AG08396 (cell line): ENCODE data around the gene HNRNPK.

Source experiments
- DNase-seq: peaks from one replicate; pipeline ENCODE4 v3.0.0; 2012; ENCODE audit warnings: low spot score, mixed read lengths

The HNRNPK gene

DNA sequence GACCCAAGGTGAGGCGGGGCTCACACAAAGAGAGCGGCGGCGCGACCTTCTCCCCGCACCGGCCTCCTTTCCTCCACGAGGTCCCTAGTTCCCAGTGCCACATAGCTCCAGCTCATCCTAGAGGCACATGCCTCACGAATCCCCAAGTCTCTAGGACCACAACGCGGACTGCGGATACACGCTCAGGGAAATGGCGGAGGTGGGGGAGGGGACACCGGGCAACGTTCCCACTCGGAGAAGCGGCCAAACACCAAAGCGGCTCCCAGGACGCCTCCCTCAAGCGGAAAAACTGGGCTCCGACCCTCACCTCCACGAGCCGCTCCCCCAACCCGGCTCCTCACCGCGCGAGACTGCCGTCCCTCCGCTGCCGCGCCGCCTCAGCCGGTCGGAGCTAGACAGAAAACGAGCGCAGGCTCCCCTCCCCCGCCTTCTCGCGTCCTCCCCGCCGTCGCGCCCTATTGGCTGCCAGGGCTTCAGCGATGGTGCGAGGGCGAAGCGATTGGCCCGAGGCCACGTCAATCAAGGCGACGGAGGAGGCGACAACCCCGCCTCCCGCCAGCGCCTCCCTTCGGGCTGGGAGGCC lies at the start of gene HNRNPK:
TSS of gene HNRNPK (minus strand) at position 404 of the 583 bp plus-strand sequence. CDS start 1,963 bp downstream, outside the sequence.
- DNase-seq, result peak; percentile 99

DNA sequence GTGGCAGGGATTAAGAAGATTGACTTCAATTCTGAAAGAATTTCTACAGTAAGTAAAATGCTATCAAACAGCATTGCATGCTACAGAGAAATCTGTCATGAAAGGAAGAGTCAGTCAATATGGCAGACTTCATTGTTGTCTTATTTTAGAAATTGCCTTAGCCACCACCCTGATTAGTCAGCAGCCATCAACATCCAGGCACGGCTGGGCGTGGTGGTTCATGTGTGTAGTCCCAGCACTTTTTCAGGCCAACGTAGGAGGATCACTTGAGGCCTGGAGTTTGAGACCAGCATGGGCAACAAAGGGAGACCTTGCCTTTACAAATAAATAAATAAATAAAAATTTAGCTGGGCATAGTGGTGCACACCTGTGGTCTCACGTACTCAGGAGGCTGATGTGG lies 47.2 kb upstream of the HNRNPK start:
- no peak for DNase-seq

DNA sequence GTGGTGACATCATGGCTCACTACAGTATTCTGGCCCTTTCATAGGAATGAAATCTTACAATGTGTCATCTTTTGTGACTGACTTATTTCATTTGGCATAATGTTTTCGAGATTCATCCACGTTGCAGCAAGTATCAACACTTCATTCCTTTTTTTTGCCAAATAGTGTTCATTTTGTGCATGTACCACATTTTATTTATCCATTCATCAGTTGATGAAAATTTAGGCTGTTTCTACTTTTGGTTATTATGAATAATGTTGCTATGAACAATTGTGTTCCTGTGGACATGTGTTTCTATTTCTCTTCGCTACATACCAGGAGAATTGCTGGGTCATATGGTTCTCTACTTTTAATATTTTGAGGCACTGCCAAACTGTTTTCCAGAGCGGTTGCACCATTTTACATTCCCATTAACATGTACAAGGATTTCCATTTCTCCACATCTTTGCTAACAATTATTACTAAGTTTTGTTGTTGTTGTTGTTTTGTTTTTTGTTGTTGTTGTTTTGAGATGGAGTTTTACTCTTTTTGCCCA lies 44.1 kb upstream of the HNRNPK start:
- DNase-seq, result no peak

DNA sequence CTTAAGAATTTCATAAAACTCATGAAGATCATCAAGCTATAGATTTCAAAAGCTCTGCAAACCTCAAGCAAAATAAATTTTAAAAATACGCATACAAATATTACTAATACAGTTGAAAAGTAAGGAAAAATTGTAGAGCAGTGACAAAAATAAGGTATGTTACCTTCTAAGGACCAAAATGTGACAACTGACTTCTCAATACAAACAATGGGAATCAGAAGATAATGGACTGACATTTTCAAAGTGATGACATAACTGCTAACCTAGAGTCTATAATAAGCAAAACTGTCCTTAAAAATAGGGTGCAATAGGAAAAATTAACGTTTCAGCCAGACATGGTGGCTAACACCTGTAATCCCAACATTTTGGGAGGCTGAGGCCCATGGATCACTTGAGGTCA lies 27.6 kb upstream of the HNRNPK start:
- DNase-seq, result no peak

DNA sequence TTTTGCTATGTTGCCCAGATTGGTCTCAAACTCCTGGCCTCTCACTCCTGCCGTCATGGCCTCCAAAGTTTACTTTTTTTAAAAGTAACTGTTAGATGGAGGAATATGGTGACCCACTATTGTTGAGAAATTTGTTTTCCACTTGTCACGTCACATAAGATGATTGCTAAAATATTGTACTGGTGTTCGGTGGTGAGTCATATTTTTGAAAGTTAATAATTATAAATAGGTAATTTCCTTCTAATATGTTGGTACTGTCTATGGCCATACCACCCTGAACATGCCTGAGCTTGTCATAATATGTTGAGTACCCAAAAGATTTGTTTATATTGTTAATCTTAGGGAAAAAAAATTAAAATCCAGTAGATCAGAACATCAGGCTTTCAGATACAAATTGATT lies 23.2 kb upstream of the HNRNPK start:
- DNase-seq, result no peak

DNA sequence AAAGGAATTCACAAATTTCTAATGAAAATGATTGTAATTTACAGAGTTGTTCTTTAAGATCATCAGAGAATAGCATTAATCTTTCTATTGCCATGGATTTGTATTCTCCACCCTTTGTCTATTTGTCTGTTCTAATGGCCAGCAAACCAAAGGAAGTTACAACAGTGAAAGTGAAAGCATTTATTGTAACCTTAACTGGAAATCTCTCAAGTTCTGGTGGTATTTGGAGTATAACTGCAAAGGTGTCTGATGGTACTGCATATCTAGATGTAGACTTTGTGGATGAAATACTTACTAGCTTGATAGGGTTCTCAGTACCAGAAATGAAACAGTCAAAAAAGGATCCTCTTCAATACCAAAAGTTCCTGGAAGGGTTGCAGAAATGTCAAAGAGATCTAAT lies 22.3 kb upstream of the HNRNPK start:
- DNase-seq, result no peak

DNA sequence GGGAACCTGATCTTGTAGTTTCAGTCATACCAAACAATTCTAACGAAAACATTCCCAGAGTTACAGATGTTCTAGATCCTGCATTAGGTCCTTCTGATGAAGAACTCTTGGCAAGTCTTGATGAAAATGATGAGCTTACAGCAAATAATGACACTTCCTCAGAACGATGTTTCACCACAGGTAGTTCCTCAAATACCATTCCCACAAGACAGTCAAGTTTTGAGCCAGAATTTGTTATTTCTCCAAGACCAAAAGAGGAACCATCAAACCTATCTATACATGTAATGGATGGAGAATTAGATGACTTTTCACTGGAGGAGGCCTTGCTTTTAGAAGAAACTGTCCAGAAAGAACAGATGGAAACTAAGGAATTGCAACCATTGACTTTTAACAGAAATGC lies 21.6 kb upstream of the HNRNPK start:
- DNase-seq, result no peak

DNA sequence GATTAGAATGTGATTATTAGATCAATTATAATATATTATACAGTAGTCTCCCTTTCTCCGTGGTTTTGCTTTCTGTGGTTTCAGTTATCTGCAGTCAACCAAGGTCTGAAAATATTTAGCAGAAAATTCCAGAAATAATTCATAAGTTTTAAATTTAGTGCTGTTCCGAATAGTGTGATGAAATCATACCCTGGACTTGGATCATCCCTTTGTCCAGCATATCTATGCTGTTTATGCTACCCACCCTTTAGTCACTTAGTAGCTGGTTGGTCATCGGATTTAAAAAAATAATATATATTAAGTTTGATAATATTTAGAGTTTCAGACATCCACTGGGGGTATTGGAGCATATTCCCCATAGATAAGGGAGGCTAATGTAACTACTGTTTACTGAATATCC lies 20.2 kb upstream of the HNRNPK start:
- no peak for DNase-seq

DNA sequence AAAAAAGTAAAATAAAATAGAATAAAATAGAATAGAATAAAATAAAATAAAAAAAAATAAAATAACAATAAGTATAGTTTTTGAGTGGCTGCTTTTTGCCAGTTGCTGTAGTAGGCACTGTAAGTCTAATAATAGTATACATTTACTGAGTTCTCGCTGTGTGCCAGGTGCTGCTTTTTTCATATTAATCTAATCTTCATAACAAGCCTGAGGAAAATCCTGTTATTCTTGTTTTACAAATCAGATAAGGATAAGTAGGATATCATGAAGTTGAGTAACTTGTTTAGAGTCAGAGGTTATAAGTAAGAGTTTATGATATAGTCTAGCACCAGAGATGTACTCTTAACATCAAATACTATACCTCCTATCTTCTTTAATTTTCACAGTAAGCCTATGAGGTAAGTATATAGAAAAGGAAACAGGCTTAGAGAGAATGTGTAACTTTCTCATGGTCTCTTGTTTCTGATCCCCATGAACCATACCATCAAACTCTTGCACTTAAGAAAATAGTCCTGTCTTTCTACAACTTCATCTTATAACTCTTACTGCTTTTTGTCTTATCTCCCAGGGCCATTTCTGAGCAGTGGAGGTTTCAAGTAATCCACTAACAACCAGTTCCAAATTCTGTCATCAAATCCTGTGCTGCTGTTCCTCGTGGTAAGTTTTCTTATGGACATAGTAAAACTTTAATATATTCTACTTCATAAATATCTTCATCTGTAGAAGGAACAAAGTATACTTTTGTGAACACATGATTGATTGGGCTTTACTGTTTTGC lies 19.3 kb upstream of the HNRNPK start:
- no peak for DNase-seq

DNA sequence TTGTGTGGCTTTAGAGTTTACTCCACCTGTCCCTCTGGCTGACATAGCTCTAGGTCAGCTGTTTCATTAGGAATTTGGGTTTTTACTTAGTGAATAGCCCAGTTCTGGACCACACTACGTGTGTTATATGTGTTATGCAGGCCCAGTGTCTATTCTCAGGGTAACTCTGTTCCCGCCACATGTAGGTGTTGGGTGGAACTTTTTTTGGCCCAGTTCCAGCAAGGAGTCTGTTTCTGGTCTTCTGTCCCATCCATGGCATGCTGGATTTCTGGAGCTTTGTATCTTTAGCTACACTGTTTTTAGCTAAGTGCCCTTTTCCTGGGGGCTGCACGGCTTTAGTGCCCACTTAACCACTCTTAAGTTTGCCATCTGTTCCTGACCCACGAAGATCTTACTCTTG lies 16.1 kb upstream of the HNRNPK start:
- DNase-seq, result no peak

DNA sequence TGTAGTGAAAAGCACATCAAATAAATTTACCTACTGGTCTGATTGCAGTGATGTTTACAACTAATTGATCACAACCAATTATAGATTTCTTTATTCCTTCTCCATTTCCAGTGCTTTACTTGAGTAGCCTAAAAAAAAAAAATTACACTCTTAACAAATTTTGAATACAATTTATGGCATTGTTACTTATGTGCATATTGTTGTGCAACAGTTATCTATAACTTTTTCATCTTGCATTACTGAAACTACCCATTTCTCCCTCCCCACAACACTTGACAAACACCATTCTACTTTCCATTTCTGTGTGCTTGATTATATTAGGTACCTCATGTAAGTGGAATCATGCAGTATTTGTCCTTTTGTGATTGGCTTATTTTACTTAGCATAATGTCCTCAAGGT lies 12.9 kb upstream of the HNRNPK start:
- DNase-seq, result no peak

DNA sequence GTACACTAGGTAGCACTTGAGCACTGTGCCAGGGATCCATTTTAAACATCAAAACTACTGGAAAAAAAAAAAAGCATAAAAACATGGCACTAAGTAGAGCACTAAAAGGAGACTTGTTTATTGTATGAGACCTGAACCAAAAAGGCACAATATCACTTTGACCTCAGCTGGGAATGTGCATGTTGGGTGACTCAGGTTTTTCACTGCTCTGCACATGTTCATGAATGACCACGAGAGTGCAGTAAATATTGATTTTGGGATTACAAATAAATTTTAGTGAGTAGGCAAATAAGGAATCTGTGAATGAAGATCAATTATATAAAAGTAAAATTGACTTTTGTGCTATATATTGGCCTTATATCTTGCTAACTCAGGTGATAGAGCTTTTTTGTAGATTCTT lies 12.4 kb upstream of the HNRNPK start:
- peak; percentile 7 for DNase-seq

DNA sequence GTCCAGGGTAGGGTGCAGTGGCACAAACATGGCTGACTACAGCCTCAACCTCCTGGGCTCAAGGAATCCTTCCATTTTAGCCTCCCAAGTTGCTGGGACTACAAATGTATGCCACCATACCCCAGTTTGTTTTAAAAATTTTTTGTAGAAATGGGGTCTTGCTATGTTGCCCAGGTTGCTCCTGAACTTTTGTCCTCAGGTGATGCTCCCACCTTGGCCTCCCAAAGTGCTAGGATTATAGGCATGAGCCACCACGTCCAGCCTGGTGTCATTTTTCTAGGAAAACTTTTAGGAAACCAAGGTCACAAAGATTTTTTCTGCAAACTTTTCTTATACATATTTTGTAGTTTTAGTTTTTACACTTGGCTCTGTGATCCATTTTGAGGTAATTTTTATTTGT lies 11.3 kb upstream of the HNRNPK start:
- no peak for DNase-seq

DNA sequence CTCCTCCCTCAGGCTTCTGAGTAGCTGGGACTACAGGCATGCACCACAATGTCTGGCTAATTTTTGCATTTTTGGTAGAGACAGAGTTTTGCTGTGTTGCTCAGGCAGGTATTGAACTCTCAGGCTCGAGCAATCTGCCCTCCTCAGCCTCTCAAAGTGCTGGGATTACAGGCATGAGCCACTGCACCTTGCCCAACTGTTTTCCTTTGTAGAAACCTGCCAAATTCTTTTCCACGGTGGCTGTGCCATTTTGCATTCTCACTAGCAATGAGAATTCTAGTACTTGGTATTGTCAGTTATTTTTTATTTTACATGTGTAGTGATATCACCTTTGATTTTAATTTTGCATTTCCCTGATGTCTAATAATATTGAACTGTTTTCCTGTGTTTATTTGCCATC lies 8.4 kb upstream of the HNRNPK start:
- DNase-seq, result no peak

DNA sequence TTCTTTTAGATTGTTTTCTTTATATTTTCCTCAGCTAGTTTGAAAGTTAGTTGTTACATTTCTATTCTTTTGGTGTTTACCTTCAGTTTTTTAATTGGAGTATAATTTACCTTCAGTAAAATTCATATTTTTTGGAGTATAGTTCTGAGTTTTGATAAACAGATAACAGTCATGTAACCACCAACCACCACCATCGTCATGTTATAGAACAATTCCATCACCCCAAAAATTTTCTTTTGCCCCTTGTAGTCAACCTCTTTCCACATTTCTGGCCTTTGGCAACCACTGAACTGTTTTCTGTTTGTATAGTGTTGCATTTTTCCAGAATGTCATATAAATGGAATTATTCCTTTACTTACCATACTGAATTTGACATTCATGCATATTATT lies 7.4 kb upstream of the HNRNPK start:
- DNase-seq, result no peak

DNA sequence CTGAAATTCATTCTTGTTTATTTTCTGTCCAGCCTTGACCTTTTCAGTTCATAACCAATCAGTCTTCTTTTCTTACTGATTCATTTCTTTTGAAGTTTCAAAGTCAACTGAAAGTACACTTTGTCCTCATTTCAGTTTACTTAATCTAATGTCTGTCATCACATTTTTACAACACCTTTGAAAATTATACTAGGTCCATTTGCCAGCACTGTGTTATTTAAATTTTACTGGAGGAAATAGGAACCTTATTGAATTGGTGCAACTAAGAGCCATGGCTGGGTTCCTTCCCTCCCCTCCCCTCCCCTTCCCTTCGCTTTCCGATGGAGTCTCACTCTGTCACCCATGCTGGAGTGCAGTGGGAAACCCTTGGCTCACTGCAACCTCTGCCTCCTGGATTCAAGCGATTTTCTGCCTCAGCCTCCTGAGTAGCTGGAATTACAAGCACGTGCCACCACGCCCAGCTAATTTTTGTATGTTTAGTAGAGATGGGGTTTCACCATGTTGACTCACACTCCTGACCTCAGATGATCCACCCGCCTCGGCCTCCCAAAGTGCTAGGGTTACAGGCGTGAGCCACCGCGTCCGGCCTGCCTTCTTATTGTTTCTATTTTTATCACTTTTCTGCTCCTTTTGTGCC lies 6.9 kb upstream of the HNRNPK start:
- DNase-seq, result no peak

DNA sequence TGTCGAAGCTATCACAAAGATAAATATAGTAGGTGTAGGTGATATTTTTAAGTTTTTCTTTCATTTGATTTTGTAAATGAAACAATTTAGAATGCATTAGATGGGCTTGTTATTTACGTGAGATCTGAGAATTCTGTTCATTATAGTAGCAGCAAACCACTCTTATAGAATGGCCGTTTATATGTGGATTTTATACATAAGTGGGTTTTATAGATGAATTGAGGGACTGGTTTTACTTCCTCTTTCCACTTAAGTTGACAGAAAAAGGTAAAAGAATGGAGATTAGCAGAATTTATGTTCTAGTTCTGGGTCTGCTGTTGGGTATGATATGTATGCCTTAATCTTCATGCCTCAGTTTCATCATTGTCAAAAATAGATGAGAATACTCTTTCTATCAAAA lies 6.2 kb upstream of the HNRNPK start:
- no peak for DNase-seq

DNA sequence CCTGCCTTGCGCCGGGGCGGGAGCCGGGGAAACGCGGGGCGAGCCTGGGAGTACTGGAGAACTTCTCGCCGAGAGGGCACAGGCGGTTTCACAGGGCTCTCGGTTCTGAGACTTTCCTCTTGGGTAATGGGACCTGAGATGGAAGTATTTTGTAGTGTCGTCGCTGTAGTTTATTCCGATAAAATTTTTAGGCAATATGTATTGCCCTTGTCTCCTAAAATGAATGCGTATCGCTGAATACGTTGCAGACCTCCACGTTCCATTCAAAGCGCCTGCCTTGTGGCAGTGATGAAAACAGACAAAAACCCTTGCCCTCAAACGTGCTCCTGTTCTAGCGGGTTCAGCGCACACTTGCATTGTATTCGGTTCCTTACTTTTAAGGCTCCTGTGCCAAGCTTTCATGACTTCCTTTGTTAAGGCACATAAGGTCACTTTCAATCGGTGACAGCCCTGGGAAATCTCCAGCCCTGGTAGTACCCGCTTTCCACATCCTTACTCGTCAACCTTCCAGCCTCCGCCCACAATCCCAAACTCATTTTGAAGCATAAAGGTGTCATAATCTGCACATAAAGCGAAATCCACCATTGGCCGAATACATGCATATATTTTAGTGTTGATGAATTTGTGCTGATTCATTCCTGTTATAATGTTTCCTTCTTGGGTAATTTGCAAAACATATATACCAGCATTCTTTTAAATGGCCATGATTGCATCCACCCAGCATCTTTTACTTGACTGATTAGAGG lies 1.3 kb upstream of the HNRNPK start:
- DNase-seq, result peak; percentile 51

DNA sequence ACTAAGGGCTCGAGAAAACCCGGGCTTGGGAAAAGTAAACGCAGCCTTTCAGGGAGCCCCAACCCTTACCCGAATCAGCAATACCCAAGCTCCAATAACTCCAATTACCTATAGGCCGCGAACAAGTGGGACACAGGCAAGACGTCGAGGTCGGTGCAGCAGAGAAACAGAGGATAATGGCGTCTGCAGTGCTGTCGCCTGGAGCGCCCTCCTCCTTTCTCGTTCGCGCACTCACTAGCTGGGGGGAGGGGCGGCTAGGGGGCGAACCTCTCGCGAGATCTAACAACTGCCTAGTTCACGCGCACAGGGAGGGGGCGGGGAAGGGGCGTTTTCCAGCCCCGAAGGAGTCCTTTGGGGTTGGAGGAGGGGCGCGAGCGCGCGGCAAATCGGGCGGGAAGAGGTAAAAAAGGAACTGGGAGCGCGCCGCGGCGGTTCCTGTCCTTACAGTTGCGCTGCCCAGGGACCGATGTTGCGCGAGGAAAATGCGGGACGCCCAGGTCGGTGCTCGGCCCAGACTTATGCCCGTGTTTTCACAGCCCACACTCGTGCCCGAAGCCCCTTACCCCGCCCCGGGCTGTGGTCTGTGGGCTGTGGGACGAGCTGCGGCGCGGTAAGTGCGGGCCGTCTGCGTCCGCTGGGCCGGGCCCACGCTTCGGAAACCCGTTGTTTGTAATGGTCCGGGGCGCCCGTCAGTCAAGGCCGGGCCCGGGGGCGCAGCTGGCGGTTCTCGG lies 545 bp upstream of the HNRNPK start, which contains the start of gene RMI1:
TSS of gene RMI1 (plus strand) at position 411 of the 731 bp plus-strand sequence. CDS start 20,182 bp downstream, outside the sequence.
- peak; percentile 95 for DNase-seq

DNA sequence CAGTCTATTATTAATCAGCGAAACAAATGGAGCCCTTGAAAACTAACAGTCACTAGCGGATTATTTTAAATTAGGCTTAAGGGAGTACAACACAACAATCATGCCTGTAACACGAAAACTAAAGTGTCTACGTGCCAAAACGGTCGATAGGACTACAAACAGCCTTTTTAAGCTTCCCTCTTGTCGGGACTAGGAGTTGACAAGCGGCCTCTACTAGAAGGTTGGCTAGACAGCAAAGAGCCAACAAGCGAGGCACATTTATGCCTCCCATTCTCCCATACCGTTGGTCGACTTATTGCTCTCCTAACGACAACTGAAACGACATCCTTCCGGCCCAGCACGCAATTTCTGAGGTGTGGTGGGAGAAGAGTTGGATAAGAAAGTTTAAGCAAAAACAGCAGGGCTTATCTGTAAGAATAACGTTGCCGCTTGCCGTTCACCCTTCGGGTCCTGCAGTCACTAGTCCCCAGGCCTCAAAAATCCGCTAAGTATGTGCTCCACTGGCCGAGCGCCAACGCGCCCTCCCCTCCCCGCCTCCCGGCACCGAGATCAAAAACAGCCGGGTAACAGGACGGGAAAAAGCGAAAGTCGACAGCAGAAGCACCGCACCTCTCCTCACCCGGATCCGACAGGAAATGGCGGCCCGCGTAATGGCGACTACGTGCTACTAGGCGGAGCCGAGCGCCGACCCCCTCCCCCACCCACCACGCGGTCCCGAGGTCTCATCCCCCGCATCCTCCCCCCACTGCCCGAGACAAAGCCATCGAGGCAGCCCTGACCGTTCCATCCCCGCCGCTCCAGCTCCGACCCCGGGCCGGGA lies 813 bp downstream of the HNRNPK start:
- DNase-seq, result peak; percentile 82

DNA sequence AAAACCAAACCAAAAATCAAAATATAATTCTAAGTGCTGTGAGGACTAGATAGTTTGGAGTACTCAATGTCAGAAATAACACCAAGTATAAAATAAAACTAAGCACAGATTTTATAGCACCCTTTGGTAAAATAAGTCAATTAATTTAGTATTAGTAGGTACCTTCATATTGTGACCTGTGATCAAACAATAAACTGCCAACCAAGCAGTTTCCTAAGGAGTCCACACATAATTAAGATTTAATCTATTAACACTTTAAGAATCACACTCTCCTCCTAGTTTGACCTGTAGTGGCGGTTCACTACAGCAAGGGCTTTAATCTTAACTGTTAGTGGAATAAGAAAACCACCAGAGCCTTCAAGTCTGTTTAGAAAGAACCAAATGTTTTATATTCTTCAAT lies 2.8 kb downstream of the HNRNPK start:
- DNase-seq, result no peak
